Fibroblast of lung (primary cell): ENCODE results near the gene RAPGEF5. TPM values are rescaled to one million over a fixed set of nuclear protein-coding genes. Genes with fewer than 3 reads are reported as not detected.

Experiments
- DNase-seq, 2 donors: peaks; one replicate each; pipeline versions ENCODE4 v3.0.0 to v3.0.0-alpha.2; 2010; ENCODE audit warnings: low read depth in 2 of 2
- H2AFZ ChIP-seq: 2 replicates; pipeline ENCODE4 v1.5.1; 2012; ENCODE audit warnings: low read length, control low read depth, inconsistent platforms
- H3K27ac ChIP-seq: 2 replicates; pipeline ENCODE4 v1.5.1; 2011; ENCODE audit warnings: low read length, control low read depth; ENCODE audit not compliant: insufficient read depth
- H3K27me3 ChIP-seq: 2 replicates; pipeline ENCODE4 v1.5.1; 2011; ENCODE audit warnings: mild to moderate bottlenecking, low read length; ENCODE audit not compliant: control insufficient read depth, insufficient read depth
- H3K36me3 ChIP-seq: 2 replicates; pipeline ENCODE4 v1.5.1; 2011; ENCODE audit warnings: low read length; ENCODE audit not compliant: control insufficient read depth, insufficient read depth
- H3K4me1 ChIP-seq: 2 replicates; pipeline ENCODE4 v1.5.1; 2011; ENCODE audit warnings: low read length; ENCODE audit not compliant: control insufficient read depth, insufficient read depth; ENCODE audit errors: extremely low read depth
- H3K4me2 ChIP-seq: 2 replicates; pipeline ENCODE4 v1.5.1; 2011; ENCODE audit warnings: low read length, control low read depth; ENCODE audit not compliant: insufficient read depth; ENCODE audit errors: extremely low read depth
- H3K4me3 ChIP-seq, 4 experiments: fragments of 200-600 bp in 1 of 4; sonication (generic) in 1 of 4; replicated peaks in 1 of 4; 2 replicates each; pipeline ENCODE4 v1.5.1; 2011 to 2016; ENCODE audit warnings: low read length in 4 of 4, low read depth in 3 of 4, mild to moderate bottlenecking in 3 of 4, control low read depth in 2 of 4, inconsistent platforms in 1 of 4, mixed read lengths in 1 of 4; ENCODE audit not compliant: insufficient read depth in 1 of 4; ENCODE audit errors: control extremely low read depth in 1 of 4
- H3K79me2 ChIP-seq: 2 replicates; pipeline ENCODE4 v1.5.1; 2012; ENCODE audit warnings: mild to moderate bottlenecking, low read length, inconsistent platforms; ENCODE audit not compliant: control insufficient read depth, insufficient read depth
- H3K9ac ChIP-seq: 2 replicates; pipeline ENCODE4 v1.5.1; 2011; ENCODE audit warnings: mild to moderate bottlenecking, low read length, control low read depth; ENCODE audit not compliant: insufficient read depth
- H3K9me3 ChIP-seq: 2 replicates; pipeline ENCODE4 v1.5.1; 2012; ENCODE audit warnings: low read depth, low read length; ENCODE audit not compliant: control insufficient read depth, insufficient read depth
- H4K20me1 ChIP-seq: 2 replicates; pipeline ENCODE4 v1.5.1; 2011; ENCODE audit warnings: low read length; ENCODE audit not compliant: control insufficient read depth, insufficient read depth; ENCODE audit errors: extremely low read depth
- EZH2 ChIP-seq: IDR thresholded peaks from 2 replicates; pipeline ENCODE4 v1.5.1; 2012; ENCODE audit warnings: low read length, control low read depth, mild to moderate bottlenecking; ENCODE audit errors: missing control alignments
- polyA plus RNA-seq, 2 donors: library from polyadenylated mRNA; depleted of rRNA in 1 of 2; stranded (reverse) in 1 of 2; unstranded in 1 of 2; fragments of >200 nt; gene quantifications; 2 replicates each; pipeline ENCODE4 v1.2.1, GENCODE V29; 2011 to 2012; ENCODE audit warnings: missing spikeins in 1 of 2
- total RNA-seq: library from RNA; depleted of rRNA; stranded (reverse); fragments of >200 nt; gene quantifications from 2 replicates; pipeline ENCODE4 v1.2.1, GENCODE V29; 2014
- TF ChIP-seq, protein P1 (sequence below), 2 donors: IDR thresholded peaks in 1 of 2; conservative IDR thresholded peaks in 1 of 2; 1 replicate in 1 of 2; 2 replicates in 1 of 2; pipeline ENCODE4 v1.5.1; 2011 to 2012; ENCODE audit warnings: low read length in 2 of 2, control low read depth in 1 of 2, inconsistent platforms in 1 of 2, low read depth in 1 of 2, mild to moderate bottlenecking in 1 of 2

Gene RAPGEF5
- total and polyA plus RNA-seq, 2 donors (not counting 1 experiment from before 2014, with no cell fraction given) = 1.4 to 1.5 TPM

DNA sequence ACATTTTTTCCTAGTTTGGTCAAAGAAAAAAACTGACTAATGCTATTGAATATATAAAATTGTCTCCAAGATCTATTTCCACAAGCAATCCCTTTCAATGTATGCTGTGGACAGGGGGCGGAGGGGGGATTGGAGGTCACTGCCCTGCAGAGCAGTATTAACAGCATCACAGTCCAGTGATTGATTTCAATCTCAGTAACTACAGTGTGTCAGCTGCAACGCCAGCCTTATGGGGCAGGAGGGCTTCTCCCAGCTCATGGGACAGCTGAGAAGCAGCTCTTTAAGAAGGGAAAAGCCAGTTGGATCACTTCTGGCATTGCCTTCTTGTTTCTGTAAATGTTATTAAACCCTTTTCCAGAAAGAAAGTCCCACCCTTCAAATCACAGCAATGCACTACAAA lies 65.0 kb downstream of the RAPGEF5 start:
- Histone ChIP-seq H3K4me1 (no peaks in the 10 kb centered on the region), H3K4me2 (no peak overlapping the region), H3K9ac (no peak overlapping the region), H3K36me3 (no peaks in the 10 kb centered on the region), H4K20me1 (no peaks in the 10 kb centered on the region), H3K4me3 (no peak overlapping the region), H3K27ac (no peak overlapping the region), H3K79me2 (no peaks in the 10 kb centered on the region), H3K9me3 (no peaks in the 10 kb centered on the region), H2AFZ (no peak overlapping the region), H3K27me3 (no peaks in the 10 kb centered on the region)
- DNase-seq = no peak
- TF ChIP-seq EZH2 = no peak
- TF ChIP-seq, protein P1, sequence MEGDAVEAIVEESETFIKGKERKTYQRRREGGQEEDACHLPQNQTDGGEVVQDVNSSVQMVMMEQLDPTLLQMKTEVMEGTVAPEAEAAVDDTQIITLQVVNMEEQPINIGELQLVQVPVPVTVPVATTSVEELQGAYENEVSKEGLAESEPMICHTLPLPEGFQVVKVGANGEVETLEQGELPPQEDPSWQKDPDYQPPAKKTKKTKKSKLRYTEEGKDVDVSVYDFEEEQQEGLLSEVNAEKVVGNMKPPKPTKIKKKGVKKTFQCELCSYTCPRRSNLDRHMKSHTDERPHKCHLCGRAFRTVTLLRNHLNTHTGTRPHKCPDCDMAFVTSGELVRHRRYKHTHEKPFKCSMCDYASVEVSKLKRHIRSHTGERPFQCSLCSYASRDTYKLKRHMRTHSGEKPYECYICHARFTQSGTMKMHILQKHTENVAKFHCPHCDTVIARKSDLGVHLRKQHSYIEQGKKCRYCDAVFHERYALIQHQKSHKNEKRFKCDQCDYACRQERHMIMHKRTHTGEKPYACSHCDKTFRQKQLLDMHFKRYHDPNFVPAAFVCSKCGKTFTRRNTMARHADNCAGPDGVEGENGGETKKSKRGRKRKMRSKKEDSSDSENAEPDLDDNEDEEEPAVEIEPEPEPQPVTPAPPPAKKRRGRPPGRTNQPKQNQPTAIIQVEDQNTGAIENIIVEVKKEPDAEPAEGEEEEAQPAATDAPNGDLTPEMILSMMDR (conservative IDR thresholded peaks at IDR 0.05 in 1 of 2, IDR thresholded peaks at IDR 0.05 in 1 of 2; ENCODE audit: low read depth in 1 of 2, low read length in 2 of 2) = no peak

DNA sequence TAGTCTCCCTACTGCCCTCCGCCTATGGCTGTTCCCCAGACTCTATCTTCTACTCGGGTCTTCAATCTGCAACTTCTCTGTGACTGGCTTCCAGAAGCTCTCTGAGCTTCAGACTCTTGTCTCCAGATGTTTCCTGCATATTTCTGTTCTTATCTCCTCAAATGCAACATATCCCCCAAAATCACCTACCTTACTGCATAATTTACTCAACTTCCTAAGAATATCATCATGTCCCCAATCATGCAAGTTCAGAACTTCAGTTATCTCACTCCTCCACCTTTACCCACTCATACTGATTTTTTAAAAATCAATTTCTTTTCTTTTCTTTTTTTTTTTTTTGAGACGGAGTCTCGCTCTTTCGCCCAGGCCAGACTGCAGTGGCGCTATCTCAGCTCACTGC lies 68.8 kb downstream of the RAPGEF5 start:
- Histone ChIP-seq H3K79me2 (no peaks in the 10 kb centered on the region), H3K27ac (no peak overlapping the region), H3K36me3 (no peaks in the 10 kb centered on the region), H2AFZ (no peak overlapping the region), H4K20me1 (no peaks in the 10 kb centered on the region), H3K27me3 (no peaks in the 10 kb centered on the region), H3K9me3 (no peaks in the 10 kb centered on the region), H3K4me3 (no peak overlapping the region), H3K9ac (no peak overlapping the region), H3K4me1 (no peaks in the 10 kb centered on the region), H3K4me2 (no peak overlapping the region)
- TF ChIP-seq EZH2 = no peak
- TF ChIP-seq, protein P1 (conservative IDR thresholded peaks at IDR 0.05 in 1 of 2, IDR thresholded peaks at IDR 0.05 in 1 of 2; ENCODE audit: low read depth in 1 of 2, low read length in 2 of 2) = no peak
- DNase-seq = no peak

DNA sequence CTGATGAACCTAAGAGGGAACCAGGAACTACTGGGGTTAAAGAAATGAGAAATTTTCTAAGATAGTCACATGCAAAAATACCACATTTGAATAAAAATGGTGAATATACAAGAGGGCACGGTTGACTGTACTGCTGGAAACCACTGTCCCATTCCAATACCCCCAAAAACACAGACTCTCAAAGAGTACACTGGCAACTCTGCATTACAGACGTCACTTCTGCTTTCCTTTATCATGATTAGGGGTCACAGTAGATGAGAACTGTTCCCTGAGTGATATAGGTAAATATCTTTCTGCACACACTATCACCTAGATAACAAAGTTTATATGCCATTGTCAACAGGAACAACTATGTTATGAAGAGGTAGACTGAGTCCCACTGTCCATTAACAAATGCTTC lies 69.5 kb downstream of the RAPGEF5 start:
- no peaks in the 10 kb centered on the region for H4K20me1 ChIP-seq
- no peaks in the 10 kb centered on the region for H3K27me3 ChIP-seq
- no peak overlapping the region for H3K27ac ChIP-seq
- no peak for DNase-seq
- H3K9ac ChIP-seq = no peak overlapping the region
- TF ChIP-seq EZH2 = no peak
- TF ChIP-seq, protein P1 (conservative IDR thresholded peaks at IDR 0.05 in 1 of 2, IDR thresholded peaks at IDR 0.05 in 1 of 2; ENCODE audit: low read depth in 1 of 2, low read length in 2 of 2) = no peak
- H3K9me3 ChIP-seq = no peaks in the 10 kb centered on the region
- H3K36me3 ChIP-seq = no peaks in the 10 kb centered on the region
- H3K4me2 ChIP-seq = no peak overlapping the region
- no peaks in the 10 kb centered on the region for H3K4me1 ChIP-seq
- no peak overlapping the region for H3K4me3 ChIP-seq
- H2AFZ ChIP-seq = no peak overlapping the region
- H3K79me2 ChIP-seq = no peaks in the 10 kb centered on the region
